ENCODE data around the gene UBE2D1. TPM values are rescaled to one million over a fixed set of nuclear protein-coding genes. Genes with fewer than 3 reads are reported as not detected.

UBE2D1 gene
- total and polyA plus RNA-seq, 2 of the 13 experiments (the other 11 are each of a cell fraction or from before 2014, with no cell fraction given), result 6.2 to 13.8 TPM

DNA sequence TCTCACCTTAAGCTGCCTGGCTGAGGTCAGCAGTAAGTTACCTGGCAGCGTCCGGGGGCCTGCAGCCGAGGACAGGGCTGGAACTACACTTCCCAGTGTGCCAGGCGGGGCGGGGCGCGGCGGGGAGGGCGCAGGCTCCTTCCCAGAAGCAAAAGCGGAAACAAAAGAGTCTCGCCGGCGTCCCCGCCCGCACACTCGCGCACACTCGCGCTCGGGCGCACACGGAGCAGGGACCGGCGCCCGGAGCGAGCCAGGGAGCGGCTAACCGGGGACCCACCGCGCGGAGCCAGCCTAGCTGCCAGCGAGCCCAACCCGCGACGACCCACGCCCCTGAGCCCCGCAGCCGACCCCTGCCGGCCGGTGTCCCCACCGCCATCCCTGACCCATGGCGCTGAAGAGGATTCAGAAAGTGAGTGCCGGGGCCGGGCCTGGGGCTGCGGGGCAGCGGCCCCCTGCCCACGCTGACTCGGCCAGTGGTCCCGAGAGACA is at the start of gene UBE2D1 (continued):
- TF ChIP-seq, protein P1, sequence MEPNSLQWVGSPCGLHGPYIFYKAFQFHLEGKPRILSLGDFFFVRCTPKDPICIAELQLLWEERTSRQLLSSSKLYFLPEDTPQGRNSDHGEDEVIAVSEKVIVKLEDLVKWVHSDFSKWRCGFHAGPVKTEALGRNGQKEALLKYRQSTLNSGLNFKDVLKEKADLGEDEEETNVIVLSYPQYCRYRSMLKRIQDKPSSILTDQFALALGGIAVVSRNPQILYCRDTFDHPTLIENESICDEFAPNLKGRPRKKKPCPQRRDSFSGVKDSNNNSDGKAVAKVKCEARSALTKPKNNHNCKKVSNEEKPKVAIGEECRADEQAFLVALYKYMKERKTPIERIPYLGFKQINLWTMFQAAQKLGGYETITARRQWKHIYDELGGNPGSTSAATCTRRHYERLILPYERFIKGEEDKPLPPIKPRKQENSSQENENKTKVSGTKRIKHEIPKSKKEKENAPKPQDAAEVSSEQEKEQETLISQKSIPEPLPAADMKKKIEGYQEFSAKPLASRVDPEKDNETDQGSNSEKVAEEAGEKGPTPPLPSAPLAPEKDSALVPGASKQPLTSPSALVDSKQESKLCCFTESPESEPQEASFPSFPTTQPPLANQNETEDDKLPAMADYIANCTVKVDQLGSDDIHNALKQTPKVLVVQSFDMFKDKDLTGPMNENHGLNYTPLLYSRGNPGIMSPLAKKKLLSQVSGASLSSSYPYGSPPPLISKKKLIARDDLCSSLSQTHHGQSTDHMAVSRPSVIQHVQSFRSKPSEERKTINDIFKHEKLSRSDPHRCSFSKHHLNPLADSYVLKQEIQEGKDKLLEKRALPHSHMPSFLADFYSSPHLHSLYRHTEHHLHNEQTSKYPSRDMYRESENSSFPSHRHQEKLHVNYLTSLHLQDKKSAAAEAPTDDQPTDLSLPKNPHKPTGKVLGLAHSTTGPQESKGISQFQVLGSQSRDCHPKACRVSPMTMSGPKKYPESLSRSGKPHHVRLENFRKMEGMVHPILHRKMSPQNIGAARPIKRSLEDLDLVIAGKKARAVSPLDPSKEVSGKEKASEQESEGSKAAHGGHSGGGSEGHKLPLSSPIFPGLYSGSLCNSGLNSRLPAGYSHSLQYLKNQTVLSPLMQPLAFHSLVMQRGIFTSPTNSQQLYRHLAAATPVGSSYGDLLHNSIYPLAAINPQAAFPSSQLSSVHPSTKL (CRISPR knock-in tag; IDR thresholded peaks at IDR 0.05), result peak; percentile 22; the same call in 1 of the 2 replicates
- TF ChIP-seq, protein P2, sequence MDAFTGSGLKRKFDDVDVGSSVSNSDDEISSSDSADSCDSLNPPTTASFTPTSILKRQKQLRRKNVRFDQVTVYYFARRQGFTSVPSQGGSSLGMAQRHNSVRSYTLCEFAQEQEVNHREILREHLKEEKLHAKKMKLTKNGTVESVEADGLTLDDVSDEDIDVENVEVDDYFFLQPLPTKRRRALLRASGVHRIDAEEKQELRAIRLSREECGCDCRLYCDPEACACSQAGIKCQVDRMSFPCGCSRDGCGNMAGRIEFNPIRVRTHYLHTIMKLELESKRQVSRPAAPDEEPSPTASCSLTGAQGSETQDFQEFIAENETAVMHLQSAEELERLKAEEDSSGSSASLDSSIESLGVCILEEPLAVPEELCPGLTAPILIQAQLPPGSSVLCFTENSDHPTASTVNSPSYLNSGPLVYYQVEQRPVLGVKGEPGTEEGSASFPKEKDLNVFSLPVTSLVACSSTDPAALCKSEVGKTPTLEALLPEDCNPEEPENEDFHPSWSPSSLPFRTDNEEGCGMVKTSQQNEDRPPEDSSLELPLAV (CRISPR knock-in tag; conservative IDR thresholded peaks at IDR 0.05; ENCODE audit: low read depth), result no peak
- TF ChIP-seq TARDBP (CRISPR knock-in tag; IDR thresholded peaks at IDR 0.05), result 0 out of 2 replicates have a peak, but pooled peaks have one; percentile 60
- TF ChIP-seq, protein P3, sequence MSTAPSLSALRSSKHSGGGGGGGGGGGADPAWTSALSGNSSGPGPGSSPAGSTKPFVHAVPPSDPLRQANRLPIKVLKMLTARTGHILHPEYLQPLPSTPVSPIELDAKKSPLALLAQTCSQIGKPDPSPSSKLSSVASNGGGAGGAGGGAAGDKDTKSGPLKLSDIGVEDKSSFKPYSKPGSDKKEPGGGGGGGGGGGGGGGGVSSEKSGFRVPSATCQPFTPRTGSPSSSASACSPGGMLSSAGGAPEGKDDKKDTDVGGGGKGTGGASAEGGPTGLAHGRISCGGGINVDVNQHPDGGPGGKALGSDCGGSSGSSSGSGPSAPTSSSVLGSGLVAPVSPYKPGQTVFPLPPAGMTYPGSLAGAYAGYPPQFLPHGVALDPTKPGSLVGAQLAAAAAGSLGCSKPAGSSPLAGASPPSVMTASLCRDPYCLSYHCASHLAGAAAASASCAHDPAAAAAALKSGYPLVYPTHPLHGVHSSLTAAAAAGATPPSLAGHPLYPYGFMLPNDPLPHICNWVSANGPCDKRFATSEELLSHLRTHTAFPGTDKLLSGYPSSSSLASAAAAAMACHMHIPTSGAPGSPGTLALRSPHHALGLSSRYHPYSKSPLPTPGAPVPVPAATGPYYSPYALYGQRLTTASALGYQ (CRISPR knock-in tag; IDR thresholded peaks at IDR 0.05), result 0 out of 2 replicates have a peak, but pooled peaks have one; percentile 44
- no peak for TF ChIP-seq NONO (IDR thresholded peaks at IDR 0.05)
- TF ChIP-seq NONO (CRISPR knock-in tag; conservative IDR thresholded peaks at IDR 0.05), result peak; percentile 45; the same call in 1 of the 2 replicates
- no peak for TF ChIP-seq ZNF44 (CRISPR knock-in tag; IDR thresholded peaks at IDR 0.05)
- TF ChIP-seq MTF1 (CRISPR knock-in tag; IDR thresholded peaks at IDR 0.05), result 0 out of 2 replicates have a peak, but pooled peaks have one; percentile 34
- TF ChIP-seq, protein P4, sequence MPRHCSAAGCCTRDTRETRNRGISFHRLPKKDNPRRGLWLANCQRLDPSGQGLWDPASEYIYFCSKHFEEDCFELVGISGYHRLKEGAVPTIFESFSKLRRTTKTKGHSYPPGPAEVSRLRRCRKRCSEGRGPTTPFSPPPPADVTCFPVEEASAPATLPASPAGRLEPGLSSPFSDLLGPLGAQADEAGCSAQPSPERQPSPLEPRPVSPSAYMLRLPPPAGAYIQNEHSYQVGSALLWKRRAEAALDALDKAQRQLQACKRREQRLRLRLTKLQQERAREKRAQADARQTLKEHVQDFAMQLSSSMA (CRISPR knock-in tag; IDR thresholded peaks at IDR 0.05), result no peak
- TF ChIP-seq FIP1L1 (IDR thresholded peaks at IDR 0.05; ENCODE audit: borderline replicate concordance, insufficient read depth, low read depth, low read length), result no peak
- TF ChIP-seq, protein P5, sequence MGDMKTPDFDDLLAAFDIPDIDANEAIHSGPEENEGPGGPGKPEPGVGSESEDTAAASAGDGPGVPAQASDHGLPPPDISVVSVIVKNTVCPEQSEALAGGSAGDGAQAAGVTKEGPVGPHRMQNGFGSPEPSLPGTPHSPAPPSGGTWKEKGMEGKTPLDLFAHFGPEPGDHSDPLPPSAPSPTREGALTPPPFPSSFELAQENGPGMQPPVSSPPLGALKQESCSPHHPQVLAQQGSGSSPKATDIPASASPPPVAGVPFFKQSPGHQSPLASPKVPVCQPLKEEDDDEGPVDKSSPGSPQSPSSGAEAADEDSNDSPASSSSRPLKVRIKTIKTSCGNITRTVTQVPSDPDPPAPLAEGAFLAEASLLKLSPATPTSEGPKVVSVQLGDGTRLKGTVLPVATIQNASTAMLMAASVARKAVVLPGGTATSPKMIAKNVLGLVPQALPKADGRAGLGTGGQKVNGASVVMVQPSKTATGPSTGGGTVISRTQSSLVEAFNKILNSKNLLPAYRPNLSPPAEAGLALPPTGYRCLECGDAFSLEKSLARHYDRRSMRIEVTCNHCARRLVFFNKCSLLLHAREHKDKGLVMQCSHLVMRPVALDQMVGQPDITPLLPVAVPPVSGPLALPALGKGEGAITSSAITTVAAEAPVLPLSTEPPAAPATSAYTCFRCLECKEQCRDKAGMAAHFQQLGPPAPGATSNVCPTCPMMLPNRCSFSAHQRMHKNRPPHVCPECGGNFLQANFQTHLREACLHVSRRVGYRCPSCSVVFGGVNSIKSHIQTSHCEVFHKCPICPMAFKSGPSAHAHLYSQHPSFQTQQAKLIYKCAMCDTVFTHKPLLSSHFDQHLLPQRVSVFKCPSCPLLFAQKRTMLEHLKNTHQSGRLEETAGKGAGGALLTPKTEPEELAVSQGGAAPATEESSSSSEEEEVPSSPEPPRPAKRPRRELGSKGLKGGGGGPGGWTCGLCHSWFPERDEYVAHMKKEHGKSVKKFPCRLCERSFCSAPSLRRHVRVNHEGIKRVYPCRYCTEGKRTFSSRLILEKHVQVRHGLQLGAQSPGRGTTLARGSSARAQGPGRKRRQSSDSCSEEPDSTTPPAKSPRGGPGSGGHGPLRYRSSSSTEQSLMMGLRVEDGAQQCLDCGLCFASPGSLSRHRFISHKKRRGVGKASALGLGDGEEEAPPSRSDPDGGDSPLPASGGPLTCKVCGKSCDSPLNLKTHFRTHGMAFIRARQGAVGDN (CRISPR knock-in tag; IDR thresholded peaks at IDR 0.05), result peak; percentile 84
- TF ChIP-seq NCOR1 (IDR thresholded peaks at IDR 0.05; ENCODE audit: borderline replicate concordance, low read length), result no peak
- TF ChIP-seq, protein P6, sequence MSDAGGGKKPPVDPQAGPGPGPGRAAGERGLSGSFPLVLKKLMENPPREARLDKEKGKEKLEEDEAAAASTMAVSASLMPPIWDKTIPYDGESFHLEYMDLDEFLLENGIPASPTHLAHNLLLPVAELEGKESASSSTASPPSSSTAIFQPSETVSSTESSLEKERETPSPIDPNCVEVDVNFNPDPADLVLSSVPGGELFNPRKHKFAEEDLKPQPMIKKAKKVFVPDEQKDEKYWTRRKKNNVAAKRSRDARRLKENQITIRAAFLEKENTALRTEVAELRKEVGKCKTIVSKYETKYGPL (CRISPR knock-in tag; IDR thresholded peaks at IDR 0.05), result peak; percentile 47; the same call in 1 of the 2 replicates
- peak; percentile 46; the same call in 1 of the 2 replicates for TF ChIP-seq KMT2B (CRISPR knock-in tag; IDR thresholded peaks at IDR 0.05)
- no peak for TF ChIP-seq ZNF24 (IDR thresholded peaks at IDR 0.05)

All from HepG2 (cell line).